Panc1 (cell line): ENCODE results near the gene MAPK13.

ENCODE experiments used
- POLR2AphosphoS5 ChIP-seq: IDR thresholded peaks from 2 replicates; pipeline ENCODE4 v1.6.1; 2012; ENCODE audit warnings: mild to moderate bottlenecking, low read depth, low read length, moderate library complexity
- TF ChIP-seq, protein P1 (sequence below): fragments of 450-650 bp; IDR thresholded peaks from 2 replicates; pipeline ENCODE4 v1.5.1; 2017; ENCODE audit warnings: mild to moderate bottlenecking

- TF ChIP-seq, protein P1, sequence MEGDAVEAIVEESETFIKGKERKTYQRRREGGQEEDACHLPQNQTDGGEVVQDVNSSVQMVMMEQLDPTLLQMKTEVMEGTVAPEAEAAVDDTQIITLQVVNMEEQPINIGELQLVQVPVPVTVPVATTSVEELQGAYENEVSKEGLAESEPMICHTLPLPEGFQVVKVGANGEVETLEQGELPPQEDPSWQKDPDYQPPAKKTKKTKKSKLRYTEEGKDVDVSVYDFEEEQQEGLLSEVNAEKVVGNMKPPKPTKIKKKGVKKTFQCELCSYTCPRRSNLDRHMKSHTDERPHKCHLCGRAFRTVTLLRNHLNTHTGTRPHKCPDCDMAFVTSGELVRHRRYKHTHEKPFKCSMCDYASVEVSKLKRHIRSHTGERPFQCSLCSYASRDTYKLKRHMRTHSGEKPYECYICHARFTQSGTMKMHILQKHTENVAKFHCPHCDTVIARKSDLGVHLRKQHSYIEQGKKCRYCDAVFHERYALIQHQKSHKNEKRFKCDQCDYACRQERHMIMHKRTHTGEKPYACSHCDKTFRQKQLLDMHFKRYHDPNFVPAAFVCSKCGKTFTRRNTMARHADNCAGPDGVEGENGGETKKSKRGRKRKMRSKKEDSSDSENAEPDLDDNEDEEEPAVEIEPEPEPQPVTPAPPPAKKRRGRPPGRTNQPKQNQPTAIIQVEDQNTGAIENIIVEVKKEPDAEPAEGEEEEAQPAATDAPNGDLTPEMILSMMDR = no peak
- TF ChIP-seq POLR2AphosphoS5 = no peak
These were observed 41.3 kb upstream of the MAPK13 start for GRCh38 chr6:36089048-36089447.
